VCaP (cell line): ENCODE results near the gene JPH2.

Source experiments
- H3K27ac ChIP-seq: fragments of 450-650 bp; 2 replicates; pipeline ENCODE4 v1.5.1; 2017
- TF ChIP-seq, protein P1 (sequence below): fragments of 450-650 bp; conservative IDR thresholded peaks from 2 replicates; pipeline ENCODE4 v1.5.1; 2017; ENCODE audit warnings: mild to moderate bottlenecking, moderate library complexity

The JPH2 gene

DNA sequence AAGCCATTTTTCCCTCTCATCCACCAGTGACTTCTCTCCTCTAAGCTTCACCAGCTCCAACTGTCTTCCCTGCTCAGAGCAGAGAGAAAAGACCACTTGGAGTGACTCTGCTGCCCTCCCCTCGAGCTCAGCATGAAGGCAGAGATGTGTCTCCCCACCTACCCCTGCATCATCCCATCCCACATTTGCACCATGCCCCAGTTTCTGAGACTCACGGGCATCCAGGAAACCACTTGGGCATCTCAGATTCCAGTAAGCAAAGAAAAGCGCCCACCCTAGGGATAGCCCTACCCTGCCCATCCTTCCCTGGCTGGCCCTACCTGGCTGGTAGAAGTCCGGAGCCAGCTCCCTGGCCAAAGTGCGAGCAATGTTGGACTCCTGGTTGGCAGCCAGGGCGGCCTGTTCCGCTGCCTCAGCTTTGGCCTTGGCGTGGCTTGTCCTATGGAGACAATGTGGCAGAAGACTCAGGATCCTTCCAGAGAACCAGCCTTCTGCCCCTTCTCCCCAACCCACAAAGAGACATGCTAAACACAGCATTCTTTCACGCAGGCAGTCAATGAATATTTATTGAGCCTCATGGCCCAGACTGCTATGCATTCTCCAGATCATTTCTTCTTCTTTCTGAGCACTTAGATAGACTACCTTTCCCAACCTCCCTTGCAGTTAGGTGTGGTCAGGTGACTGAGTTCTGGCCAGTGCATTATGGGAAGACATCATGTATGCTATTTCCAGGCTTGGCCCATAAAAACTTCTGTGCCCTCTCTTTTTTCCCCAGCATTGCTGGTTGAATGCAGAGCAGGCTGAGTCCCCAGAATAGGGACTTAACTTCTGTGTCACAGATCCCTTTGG is 68.6 kb downstream of the JPH2 start:
- H3K27ac ChIP-seq: no peak overlapping the region
- TF ChIP-seq, protein P1, sequence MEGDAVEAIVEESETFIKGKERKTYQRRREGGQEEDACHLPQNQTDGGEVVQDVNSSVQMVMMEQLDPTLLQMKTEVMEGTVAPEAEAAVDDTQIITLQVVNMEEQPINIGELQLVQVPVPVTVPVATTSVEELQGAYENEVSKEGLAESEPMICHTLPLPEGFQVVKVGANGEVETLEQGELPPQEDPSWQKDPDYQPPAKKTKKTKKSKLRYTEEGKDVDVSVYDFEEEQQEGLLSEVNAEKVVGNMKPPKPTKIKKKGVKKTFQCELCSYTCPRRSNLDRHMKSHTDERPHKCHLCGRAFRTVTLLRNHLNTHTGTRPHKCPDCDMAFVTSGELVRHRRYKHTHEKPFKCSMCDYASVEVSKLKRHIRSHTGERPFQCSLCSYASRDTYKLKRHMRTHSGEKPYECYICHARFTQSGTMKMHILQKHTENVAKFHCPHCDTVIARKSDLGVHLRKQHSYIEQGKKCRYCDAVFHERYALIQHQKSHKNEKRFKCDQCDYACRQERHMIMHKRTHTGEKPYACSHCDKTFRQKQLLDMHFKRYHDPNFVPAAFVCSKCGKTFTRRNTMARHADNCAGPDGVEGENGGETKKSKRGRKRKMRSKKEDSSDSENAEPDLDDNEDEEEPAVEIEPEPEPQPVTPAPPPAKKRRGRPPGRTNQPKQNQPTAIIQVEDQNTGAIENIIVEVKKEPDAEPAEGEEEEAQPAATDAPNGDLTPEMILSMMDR: no peak

DNA sequence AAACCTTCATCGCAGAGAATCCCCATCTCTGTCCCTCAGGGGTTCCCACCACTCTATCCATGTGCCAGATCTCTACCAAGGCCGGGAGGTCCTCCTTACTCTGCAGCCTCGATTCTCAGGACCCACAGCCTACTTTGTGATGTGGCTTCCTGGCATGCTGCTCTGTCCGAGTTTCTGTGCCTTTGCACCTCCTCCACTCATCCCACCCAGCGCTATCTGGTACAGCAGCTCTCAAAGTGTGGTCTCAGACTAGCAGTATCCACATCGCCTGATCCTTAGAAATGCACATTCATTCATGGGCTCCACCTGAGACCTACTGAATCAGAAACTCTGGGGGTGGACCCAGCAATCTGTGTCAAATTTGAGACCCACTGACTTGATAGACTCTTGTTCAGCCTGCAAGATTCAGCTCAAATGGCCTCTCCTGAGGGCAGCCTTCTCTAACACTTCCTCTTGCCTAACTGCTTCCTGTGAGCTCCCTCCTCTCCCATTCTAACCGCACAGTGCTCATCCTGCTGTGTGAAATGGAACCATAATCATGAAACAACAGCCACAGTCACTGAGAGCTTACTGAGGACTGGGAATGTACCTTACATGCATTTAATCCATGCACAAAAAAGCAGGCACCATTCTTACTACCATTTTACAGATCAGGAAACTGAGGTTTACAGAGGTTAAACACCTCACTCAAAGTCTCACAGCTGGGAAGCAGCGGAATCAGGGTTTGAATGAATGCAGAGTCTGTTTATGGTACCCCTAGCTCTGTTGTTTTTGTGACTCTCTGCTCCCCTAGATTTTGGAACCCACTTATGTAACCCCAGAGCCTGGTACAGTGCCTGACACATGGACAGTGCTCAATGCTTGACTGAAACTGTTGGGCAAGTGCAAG is 69.4 kb downstream of the JPH2 start:
- TF ChIP-seq, protein P1: no peak
- peak overlapping the region; percentile 7; the same call in 1 of the 2 replicates for H3K27ac ChIP-seq

GRCh38 chr20:44115762-44116644 is 71.0 kb downstream of the JPH2 start:
- H3K27ac ChIP-seq: no peak overlapping the region
- TF ChIP-seq, protein P1: no peak

GRCh38 chr20:44115181-44115580 is 71.8 kb downstream of the JPH2 start:
- H3K27ac ChIP-seq: no peak overlapping the region
- TF ChIP-seq, protein P1: no peak

- H3K27ac ChIP-seq: no peak overlapping the region
- TF ChIP-seq, protein P1: no peak
Observed at GRCh38 chr20:44113618-44114376, 73.2 kb downstream of the JPH2 start.

GRCh38 chr20:44112889-44113617 is 73.9 kb downstream of the JPH2 start:
- TF ChIP-seq, protein P1: no peak
- no peak overlapping the region for H3K27ac ChIP-seq
